Neural cell (in vitro differentiated cells): Measurements from ENCODE around the gene FGF8. TPM values are rescaled to one million over a fixed set of nuclear protein-coding genes. Genes with fewer than 3 reads are reported as not detected.

Experiments used
- H2AFZ ChIP-seq: fragments of 200-600, 300-800 bp; sonication (generic), shearing (Covaris generic); 2 replicates; pipeline ENCODE4 v1.6.0; 2014; ENCODE audit warnings: low read depth, mild to moderate bottlenecking, antibody characterized with exemption, low read length, moderate library complexity
- H3F3A ChIP-seq: fragments of 200-600 bp; shearing (Covaris generic); 2 replicates; pipeline ENCODE4 v1.6.1; 2016; ENCODE audit warnings: mild to moderate bottlenecking, moderate library complexity, mixed read lengths, antibody characterized with exemption, low read length; ENCODE audit not compliant: insufficient read depth, poor library complexity, severe bottlenecking
- H3K27ac ChIP-seq: fragments of 200-600, 300-800 bp; sonication (generic), shearing (Covaris generic); 2 replicates; pipeline ENCODE4 v1.5.1; 2014; ENCODE audit warnings: mild to moderate bottlenecking, low read length, moderate library complexity
- H3K27me3 ChIP-seq: fragments of 300-800, 200-600 bp; sonication (generic), shearing (Covaris generic); 2 replicates; pipeline ENCODE4 v1.6.0; 2014; ENCODE audit warnings: mild to moderate bottlenecking, low read depth, low read length, moderate library complexity; ENCODE audit not compliant: insufficient read depth
- H3K36me3 ChIP-seq: fragments of 300-800, 200-600 bp; sonication (generic), shearing (Covaris generic); 2 replicates; pipeline ENCODE4 v1.5.1; 2014; ENCODE audit warnings: mild to moderate bottlenecking, antibody characterized with exemption, low read length, moderate library complexity; ENCODE audit not compliant: insufficient read depth
- H3K4me2 ChIP-seq: fragments of 300-800, 200-600 bp; sonication (generic), shearing (Covaris generic); 2 replicates; pipeline ENCODE4 v1.6.0; 2014; ENCODE audit warnings: mild to moderate bottlenecking, low read length
- H3K4me3 ChIP-seq: fragments of 300-800, 200-600 bp; sonication (generic), shearing (Covaris generic); 2 replicates; pipeline ENCODE4 v1.5.1; 2014; ENCODE audit warnings: mild to moderate bottlenecking, low read length, moderate library complexity
- H3K79me2 ChIP-seq: fragments of 200-600 bp; shearing (Covaris generic); replicated peaks from 2 replicates; pipeline ENCODE4 v1.6.0; 2014; ENCODE audit warnings: mild to moderate bottlenecking, low read length, moderate library complexity; ENCODE audit not compliant: insufficient read depth
- H3K9ac ChIP-seq: fragments of 300-800, 200-600 bp; sonication (generic), shearing (Covaris generic); 2 replicates; pipeline ENCODE4 v1.6.1; 2016; ENCODE audit warnings: mild to moderate bottlenecking, low read length, mixed read lengths
- H3K9me2 ChIP-seq: fragments of 200-600 bp; shearing (Covaris generic); 2 replicates; pipeline ENCODE4 v1.6.1; 2016; ENCODE audit warnings: mild to moderate bottlenecking, low read length, mixed read lengths; ENCODE audit not compliant: insufficient read depth
- H3K9me3 ChIP-seq: fragments of 200-600, 300-800 bp; sonication (generic), shearing (Covaris generic); 2 replicates; pipeline ENCODE4 v1.6.1; 2016; ENCODE audit warnings: mild to moderate bottlenecking, mixed run types, low read length, moderate library complexity, mixed read lengths
- H4K20me1 ChIP-seq: fragments of 200-600 bp; shearing (Covaris generic); 2 replicates; pipeline ENCODE4 v1.6.1; 2016; ENCODE audit warnings: mild to moderate bottlenecking, mixed run types; ENCODE audit not compliant: insufficient read depth
- CTCF ChIP-seq: fragments of 450-650 bp; IDR thresholded peaks from 2 replicates; pipeline ENCODE4 v1.5.1; 2014; ENCODE audit warnings: antibody characterized with exemption, mild to moderate bottlenecking, moderate library complexity; ENCODE audit not compliant: poor library complexity, severe bottlenecking
- EP300 ChIP-seq: fragments of 450-650 bp; conservative IDR thresholded peaks from 2 replicates; pipeline ENCODE4 v1.6.1; 2014; ENCODE audit warnings: antibody characterized with exemption, mild to moderate bottlenecking, moderate library complexity; ENCODE audit not compliant: poor library complexity, severe bottlenecking
- EZH2 ChIP-seq: fragments of 200-600, 300-800 bp; shearing (Covaris generic), sonication (generic); IDR thresholded peaks from 2 replicates; pipeline ENCODE4 v1.6.1; 2014; ENCODE audit warnings: antibody characterized with exemption, low read length, borderline replicate concordance, mild to moderate bottlenecking; ENCODE audit not compliant: insufficient read depth, poor library complexity, severe bottlenecking
- MXI1 ChIP-seq: fragments of 450-650 bp; conservative IDR thresholded peaks from 2 replicates; pipeline ENCODE4 v1.6.1; 2014; ENCODE audit warnings: antibody characterized with exemption, mild to moderate bottlenecking; ENCODE audit not compliant: poor library complexity, severe bottlenecking
- POLR2AphosphoS5 ChIP-seq: IDR thresholded peaks from 2 replicates; pipeline ENCODE4 v1.6.1; 2012
- RAD21 ChIP-seq: fragments of 450-650 bp; conservative IDR thresholded peaks from 2 replicates; pipeline ENCODE4 v1.6.1; 2014; ENCODE audit warnings: antibody characterized with exemption, mild to moderate bottlenecking, moderate library complexity
- SMC3 ChIP-seq: fragments of 450-650 bp; conservative IDR thresholded peaks from 2 replicates; pipeline ENCODE4 v1.6.1; 2014; ENCODE audit warnings: antibody characterized with exemption, mild to moderate bottlenecking, moderate library complexity; ENCODE audit not compliant: poor library complexity
- TAF1 ChIP-seq: IDR thresholded peaks from 2 replicates; pipeline ENCODE4 v1.6.1; 2012; ENCODE audit warnings: low read depth
- polyA minus RNA-seq: library from RNA; depleted of rRNA, polyadenylated mRNA; stranded (reverse); fragments of >200 nt; gene quantifications from 2 replicates; pipeline ENCODE4 v1.2.3, GENCODE V29; 2014
- polyA plus RNA-seq: library from polyadenylated mRNA; depleted of rRNA; stranded (reverse); fragments of >200 nt; gene quantifications from 2 replicates; pipeline ENCODE4 v1.2.3, GENCODE V29; 2014
- TF ChIP-seq, protein P1 (sequence below): IDR thresholded peaks from 2 replicates; pipeline ENCODE4 v1.6.1; 2012; ENCODE audit warnings: borderline replicate concordance

The FGF8 gene
- 6.0 and 6.1 TPM in 2 replicates for polyA plus RNA-seq
- 0.81 TPM in 1 of 2 replicates, not detected in the other for polyA minus RNA-seq

- H3K9me3 ChIP-seq, result no peaks in the 10 kb centered on the region
- H3K4me2 ChIP-seq, result no peak within 1 kb of the TSS
- H3K9me2 ChIP-seq, result no peaks in the 10 kb centered on the region
- no peaks in the 10 kb centered on the region for H4K20me1 ChIP-seq
- H3K27me3 ChIP-seq, result peaks cover 85% of the 10 kb centered on the region
- TF ChIP-seq CTCF (no peak), POLR2AphosphoS5 (no peak), MXI1 (no peak)
- H3K9ac ChIP-seq, result peak within 1 kb of the TSS; percentile 31
- H3K79me2 ChIP-seq, result no peaks in the 10 kb centered on the region
- H3K36me3 ChIP-seq, result no peaks in the 10 kb centered on the region
- no peak within 1 kb of the TSS for H3K27ac ChIP-seq
- H3F3A ChIP-seq, result no peaks in the 10 kb centered on the region
- peak within 1 kb of the TSS; percentile 63 for H3K4me3 ChIP-seq
- no peak within 1 kb of the TSS for H2AFZ ChIP-seq
Measured at GRCh38 chr10:101775273-101776160, at the start of gene FGF8. TSS of gene FGF8 (minus strand) at chr10:101776114. CDS start at chr10:101775900, 214 bp downstream.

DNA sequence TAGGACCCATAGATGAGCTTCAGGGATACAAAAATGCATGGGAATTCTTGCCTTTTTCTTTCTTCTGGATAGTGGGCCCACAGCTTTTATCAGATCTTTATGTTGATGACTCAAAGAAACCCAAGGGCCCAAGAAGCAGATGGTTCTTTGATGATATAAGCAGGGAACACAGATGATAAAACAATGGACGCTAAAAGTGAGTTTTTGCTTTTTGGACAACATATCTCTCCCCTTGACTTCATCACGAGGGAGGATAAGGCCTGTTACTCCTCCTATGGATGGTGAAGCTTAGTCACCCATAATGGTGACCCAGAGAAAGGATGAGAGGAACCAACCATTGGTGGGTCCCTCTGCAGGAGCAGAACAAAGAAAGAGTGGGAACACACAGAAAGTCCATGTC lies 48.8 kb upstream of the FGF8 start:
- Histone ChIP-seq H3F3A (no peaks in the 10 kb centered on the region), H3K9ac (no peak overlapping the region), H3K79me2 (peaks cover 4% of the 10 kb centered on the region), H3K36me3 (no peaks in the 10 kb centered on the region), H3K9me3 (no peaks in the 10 kb centered on the region), H3K27me3 (no peaks in the 10 kb centered on the region), H4K20me1 (no peaks in the 10 kb centered on the region), H2AFZ (no peak overlapping the region), H3K4me3 (no peak overlapping the region), H3K27ac (no peak overlapping the region), H3K9me2 (no peaks in the 10 kb centered on the region), H3K4me2 (no peak overlapping the region)
- TF ChIP-seq, protein P1, sequence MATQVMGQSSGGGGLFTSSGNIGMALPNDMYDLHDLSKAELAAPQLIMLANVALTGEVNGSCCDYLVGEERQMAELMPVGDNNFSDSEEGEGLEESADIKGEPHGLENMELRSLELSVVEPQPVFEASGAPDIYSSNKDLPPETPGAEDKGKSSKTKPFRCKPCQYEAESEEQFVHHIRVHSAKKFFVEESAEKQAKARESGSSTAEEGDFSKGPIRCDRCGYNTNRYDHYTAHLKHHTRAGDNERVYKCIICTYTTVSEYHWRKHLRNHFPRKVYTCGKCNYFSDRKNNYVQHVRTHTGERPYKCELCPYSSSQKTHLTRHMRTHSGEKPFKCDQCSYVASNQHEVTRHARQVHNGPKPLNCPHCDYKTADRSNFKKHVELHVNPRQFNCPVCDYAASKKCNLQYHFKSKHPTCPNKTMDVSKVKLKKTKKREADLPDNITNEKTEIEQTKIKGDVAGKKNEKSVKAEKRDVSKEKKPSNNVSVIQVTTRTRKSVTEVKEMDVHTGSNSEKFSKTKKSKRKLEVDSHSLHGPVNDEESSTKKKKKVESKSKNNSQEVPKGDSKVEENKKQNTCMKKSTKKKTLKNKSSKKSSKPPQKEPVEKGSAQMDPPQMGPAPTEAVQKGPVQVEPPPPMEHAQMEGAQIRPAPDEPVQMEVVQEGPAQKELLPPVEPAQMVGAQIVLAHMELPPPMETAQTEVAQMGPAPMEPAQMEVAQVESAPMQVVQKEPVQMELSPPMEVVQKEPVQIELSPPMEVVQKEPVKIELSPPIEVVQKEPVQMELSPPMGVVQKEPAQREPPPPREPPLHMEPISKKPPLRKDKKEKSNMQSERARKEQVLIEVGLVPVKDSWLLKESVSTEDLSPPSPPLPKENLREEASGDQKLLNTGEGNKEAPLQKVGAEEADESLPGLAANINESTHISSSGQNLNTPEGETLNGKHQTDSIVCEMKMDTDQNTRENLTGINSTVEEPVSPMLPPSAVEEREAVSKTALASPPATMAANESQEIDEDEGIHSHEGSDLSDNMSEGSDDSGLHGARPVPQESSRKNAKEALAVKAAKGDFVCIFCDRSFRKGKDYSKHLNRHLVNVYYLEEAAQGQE, result no peak
- TF ChIP-seq EP300 (no peak), RAD21 (no peak), SMC3 (no peak), EZH2 (no peak), POLR2AphosphoS5 (no peak), CTCF (no peak), MXI1 (no peak), TAF1 (no peak)
